K562 (cell line): ENCODE results near the gene ARHGEF12. TPM values are rescaled to one million over a fixed set of nuclear protein-coding genes. Genes with fewer than 3 reads are reported as not detected.

ENCODE experiments used
- AFF1 ChIP-seq, 2 experiments: fragments of 450-650 bp; IDR thresholded peaks; 2 replicates each; pipeline ENCODE4 v1.6.1; 2018; ENCODE audit warnings: mild to moderate bottlenecking in 2 of 2, low read depth in 1 of 2; ENCODE audit not compliant: partially characterized antibody in 2 of 2
- CAMTA2 ChIP-seq: fragments of 250-450 bp; sonication (Bioruptor Pico); conservative IDR thresholded peaks from 2 replicates; pipeline ENCODE4 v1.5.1; 2022
- E2F8 ChIP-seq: fragments of 450-650 bp; IDR thresholded peaks from 2 replicates; pipeline ENCODE4 v1.7.1; 2018; ENCODE audit warnings: mild to moderate bottlenecking, low read depth; ENCODE audit not compliant: partially characterized antibody
- HNRNPH1 ChIP-seq: fragments of 200-400 bp; formaldehyde crosslinking; optimal IDR thresholded peaks from 2 replicates; pipeline ENCODE3; 2017; ENCODE audit warnings: low read depth, mild to moderate bottlenecking, low read length, moderate library complexity
- KAT2B ChIP-seq: IDR thresholded peaks from one replicate; pipeline ENCODE4 v1.6.1; 2012; ENCODE audit warnings: low read depth, mild to moderate bottlenecking, control low read depth, inconsistent platforms, low read length, moderate library complexity
- KAT7 ChIP-seq: sonication (generic); formaldehyde crosslinking; IDR thresholded peaks from 2 replicates; pipeline ENCODE4 v1.8.0; 2022; ENCODE audit warnings: missing genetic modification reagents, mild to moderate bottlenecking, borderline replicate concordance
- MLLT1 ChIP-seq, 2 experiments: fragments of 450-650 bp; IDR thresholded peaks; 2 replicates each; pipeline ENCODE4 v1.6.1; 2016
- NR1H2 ChIP-seq: sonication (generic); formaldehyde crosslinking; IDR thresholded peaks from 2 replicates; pipeline ENCODE4 v1.4.0; 2020; ENCODE audit warnings: mild to moderate bottlenecking, missing genetic modification reagents
- PATZ1 ChIP-seq: fragments of 250-450 bp; sonication (Bioruptor Pico); IDR thresholded peaks from 2 replicates; pipeline ENCODE4 v1.5.0; 2020; ENCODE audit warnings: mild to moderate bottlenecking, borderline replicate concordance
- POU5F1 ChIP-seq: fragments of 150-350 bp; IDR thresholded peaks from 2 replicates; pipeline ENCODE4 v1.6.1; 2014; ENCODE audit warnings: borderline replicate concordance, low read length, low read depth, mild to moderate bottlenecking; ENCODE audit not compliant: partially characterized antibody
- TARDBP ChIP-seq: fragments of 450-650 bp; IDR thresholded peaks from 2 replicates; pipeline ENCODE4 v1.6.1; 2016
- THAP12 ChIP-seq: fragments of 250-450 bp; sonication (Bioruptor Pico); IDR thresholded peaks from 2 replicates; pipeline ENCODE4 v1.9.0; 2021; ENCODE audit warnings: mild to moderate bottlenecking, inconsistent platforms
- ZFP1 ChIP-seq: fragments of 450-650 bp; formaldehyde crosslinking; IDR thresholded peaks from 2 replicates; pipeline ENCODE4 v1.4.0; 2020; ENCODE audit warnings: mild to moderate bottlenecking, mixed read lengths
- polyA plus RNA-seq, 8 experiments: library from polyadenylated mRNA; depleted of rRNA in 4 of 8; stranded (reverse) in 5 of 8; unstranded in 3 of 8; fragments of >200 nt; fragmentation: Nextera tagmentation in 2 of 8; fragmentation: Illumina TruSeq in 1 of 8; extraction: Ambion mirVana in 2 of 8; extraction: Trizol in 1 of 8; gene quantifications; 2 replicates each; pipeline versions ENCODE4 v1.2.1 to v1.2.3, GENCODE V29; 2011 to 2014; ENCODE audit warnings: inconsistent platforms in 1 of 8, missing spikeins in 1 of 8
- total RNA-seq, 7 experiments: library from RNA; depleted of rRNA in 6 of 7; stranded (reverse); fragments of >200 nt in 6 of 7; fragmentation: Illumina TruSeq in 2 of 7; extraction: Trizol in 2 of 7; gene quantifications; 2 replicates each; pipeline versions ENCODE4 v1.2.1 to v1.2.3, GENCODE V29; 2011 to 2021; ENCODE audit warnings: low replicate concordance in 1 of 7

The ARHGEF12 gene
- total and polyA plus RNA-seq, 9 of the 15 experiments (the other 6 are each of a cell fraction or from before 2014, with no cell fraction given) = 3.5 to 51.7 (median 29.5) TPM

- peak in 1 of 2 experiments; percentile 97; a peak in 2 of 4 replicates for TF ChIP-seq MLLT1 (IDR thresholded peaks at IDR 0.05)
- TF ChIP-seq THAP12 (CRISPR knock-in tag) = no peak
- no peak for TF ChIP-seq CAMTA2 (CRISPR knock-in tag)
- no peak for TF ChIP-seq POU5F1
- no peak for TF ChIP-seq E2F8
- no peak for TF ChIP-seq NR1H2 (CRISPR knock-in tag)
- TF ChIP-seq HNRNPH1 = no peak
- no peak for TF ChIP-seq KAT7 (CRISPR knock-in tag)
- TF ChIP-seq TARDBP = no peak
- no peak for TF ChIP-seq KAT2B
- TF ChIP-seq PATZ1 (CRISPR knock-in tag) = no peak
- TF ChIP-seq ZFP1 (CRISPR knock-in tag) = no peak
- TF ChIP-seq AFF1 (IDR thresholded peaks at IDR 0.05; ENCODE audit: low read depth in 1 of 2, partially characterized antibody in 2 of 2) = peak in 1 of 2 experiments; percentile 23
Observed at GRCh38 chr11:120344302-120345004, 8.2 kb downstream of the ARHGEF12 start (continued).
